Activated CD4-positive, alpha-beta T cell treated with anti-CD3 and anti-CD28 coated beads, Interleukin-10, Interleukin-2, amounts not matched to agents 100 ng/mL and 50 ng/mL, durations not matched to agents 16 hours and 8 hours (primary cell): ENCODE results near the gene TLCD5.

Experiments used
- DNase-seq: peaks from one replicate; pipeline ENCODE4 v3.0.0-alpha.2; 2020

TLCD5 gene

GRCh38 chr11:120308081-120308480 lies 17.0 kb upstream of the TLCD5 start:
- no peak for DNase-seq

GRCh38 chr11:120310870-120311269 lies 14.2 kb upstream of the TLCD5 start:
- no peak for DNase-seq

GRCh38 chr11:120314861-120315260 lies 10.2 kb upstream of the TLCD5 start:
- DNase-seq = no peak

- DNase-seq = no peak
Measured at GRCh38 chr11:120316880-120317688, 8.0 kb upstream of the TLCD5 start.

- DNase-seq = no peak
Measured at GRCh38 chr11:120317689-120318480, 7.2 kb upstream of the TLCD5 start.

GRCh38 chr11:120318906-120319305 lies 6.2 kb upstream of the TLCD5 start:
- no peak for DNase-seq

- no peak for DNase-seq
Measured at GRCh38 chr11:120326228-120326627, 1.1 kb downstream of the TLCD5 start.

- DNase-seq = no peak
Measured at GRCh38 chr11:120326845-120327281, 1.8 kb downstream of the TLCD5 start.

GRCh38 chr11:120327311-120327710 lies 2.2 kb downstream of the TLCD5 start:
- no peak for DNase-seq

GRCh38 chr11:120329556-120329955 lies 4.5 kb downstream of the TLCD5 start:
- no peak for DNase-seq

- DNase-seq = no peak
Measured at GRCh38 chr11:120330045-120330444, 4.9 kb downstream of the TLCD5 start.

GRCh38 chr11:120331301-120331996 lies 6.3 kb downstream of the TLCD5 start:
- no peak for DNase-seq

GRCh38 chr11:120332822-120333716 lies 8.0 kb downstream of the TLCD5 start:
- no peak for DNase-seq

GRCh38 chr11:120333801-120334200 lies 8.7 kb downstream of the TLCD5 start:
- no peak for DNase-seq

- no peak for DNase-seq
Measured at GRCh38 chr11:120334332-120334731, 9.2 kb downstream of the TLCD5 start.

- peak; percentile 79 for DNase-seq
Measured at GRCh38 chr11:120334894-120335462, 9.9 kb downstream of the TLCD5 start.

- no peak for DNase-seq
Measured at GRCh38 chr11:120335556-120335907, 10.4 kb downstream of the TLCD5 start.

GRCh38 chr11:120335908-120336640 lies 11.0 kb downstream of the TLCD5 start, which contains the start of gene ARHGEF12:
Gene ARHGEF12, plus strand, starts transcription at chr11:120336413. Its CDS starts 831 bp downstream, at chr11:120337244.
- peak; percentile 89 for DNase-seq

GRCh38 chr11:120336641-120337354 lies 11.7 kb downstream of the TLCD5 start:
- DNase-seq = peak; percentile 38

- no peak for DNase-seq
Measured at GRCh38 chr11:120337355-120338106, 12.4 kb downstream of the TLCD5 start.
